ENCODE data around the gene ACOT8.
"Not testable (repeated sequence)": the region's sequence is repeated elsewhere in the genome, so short reads cannot be mapped to it uniquely, and the experiment has no call there.

Gene ACOT8

GRCh38 chr20:45823949-45824835 is 33.0 kb downstream of the ACOT8 start:
- DNase-seq, result no peak

- peak; percentile 58 for DNase-seq
Observed at GRCh38 chr20:45822857-45823256, 34.3 kb downstream of the ACOT8 start.

DNA sequence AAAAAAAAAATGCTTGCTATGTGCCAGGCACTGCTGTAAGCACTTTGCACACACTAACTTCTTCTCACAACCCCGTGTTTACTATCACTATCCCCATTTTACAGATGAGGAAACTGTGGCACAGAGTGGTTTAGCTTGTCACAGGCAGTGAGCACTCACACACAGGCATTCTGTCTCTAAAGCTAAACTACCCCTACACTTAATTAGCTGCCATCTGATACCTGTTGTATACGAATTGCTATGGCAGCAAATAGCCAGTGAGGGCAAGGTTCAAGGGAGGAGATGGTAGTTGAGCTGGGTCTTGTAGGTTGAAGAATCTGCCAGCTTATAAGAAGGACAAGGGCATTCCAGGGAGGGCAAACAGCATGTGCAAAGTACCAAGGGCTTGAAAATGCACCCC is 35.2 kb downstream of the ACOT8 start:
- no peak for DNase-seq

- no peak for DNase-seq
Observed at GRCh38 chr20:45819466-45819865, 37.7 kb downstream of the ACOT8 start.

DNA sequence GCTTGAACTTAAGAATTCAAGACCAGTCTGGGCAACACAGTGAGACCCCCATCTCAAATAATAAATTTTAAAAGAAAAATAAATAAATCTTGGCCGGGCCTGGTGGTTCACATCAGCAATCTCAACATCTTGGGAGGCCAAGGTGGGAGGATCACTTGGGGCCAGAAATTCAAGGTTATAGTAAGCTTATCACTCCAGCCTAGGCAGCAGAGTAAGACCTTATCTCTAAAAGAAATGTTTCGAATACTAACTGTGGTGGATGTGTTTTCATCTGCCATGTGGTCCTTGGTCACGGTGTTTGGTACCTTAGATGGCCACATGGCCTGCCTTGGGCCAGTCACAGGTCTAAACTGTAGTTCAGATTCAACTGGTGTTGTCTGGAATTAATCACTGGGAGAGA is 39.0 kb downstream of the ACOT8 start:
- DNase-seq, result no peak

GRCh38 chr20:45817376-45818194 is 39.6 kb downstream of the ACOT8 start:
- DNase-seq, result no peak

DNA sequence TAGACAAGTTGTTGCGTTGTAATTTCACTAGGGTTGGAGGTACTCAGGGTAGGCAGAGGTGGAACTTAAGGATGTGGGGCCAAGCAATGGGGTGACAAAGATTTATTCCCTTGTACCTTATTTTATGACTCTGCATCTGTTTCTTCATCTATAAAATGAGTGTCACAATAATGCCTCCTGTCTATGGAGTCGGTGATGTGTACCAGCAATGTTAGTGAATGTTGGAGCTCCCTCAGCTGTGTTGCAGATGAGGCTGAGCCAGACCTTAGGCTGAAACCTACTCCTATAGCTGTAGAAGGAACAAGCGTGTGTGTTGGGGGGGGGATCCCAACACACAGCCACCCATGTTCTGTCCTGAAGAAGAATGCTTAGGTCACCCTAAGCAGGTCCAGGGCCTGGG is 40.2 kb downstream of the ACOT8 start:
- no peak for DNase-seq

DNA sequence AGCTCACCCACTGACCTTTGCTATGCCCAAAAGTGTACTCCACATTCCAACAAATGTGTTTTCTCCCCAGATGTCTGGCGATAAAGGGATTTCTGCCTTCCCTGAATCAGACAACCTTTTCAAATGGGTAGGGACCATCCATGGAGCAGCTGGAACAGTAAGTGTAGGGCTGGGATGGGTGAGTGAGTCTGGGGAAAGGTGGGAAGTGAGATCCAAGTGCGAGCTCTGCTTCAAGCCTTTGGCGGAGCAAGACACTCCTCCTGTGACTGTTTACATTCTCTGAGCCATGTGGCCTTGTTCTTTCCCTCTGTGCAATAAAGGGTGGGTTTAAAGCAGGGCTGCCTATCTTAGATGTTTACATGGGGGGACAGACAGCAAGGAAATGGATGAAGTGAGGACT is 42.9 kb downstream of the ACOT8 start:
- DNase-seq, result no peak

GRCh38 chr20:45813489-45813888 is 43.7 kb downstream of the ACOT8 start:
- no peak for DNase-seq

- DNase-seq, result no peak
Observed at GRCh38 chr20:45813006-45813340, 44.2 kb downstream of the ACOT8 start.

- DNase-seq, result peak; percentile 99
Observed at GRCh38 chr20:45812157-45813005, 44.8 kb downstream of the ACOT8 start, which contains the start of gene UBE2C. Gene UBE2C (plus strand): TSS chr20:45812644. CDS start chr20:45812696, 52 bp downstream.

GRCh38 chr20:45810191-45810970 is 46.8 kb downstream of the ACOT8 start:
- DNase-seq, result no peak

GRCh38 chr20:45801851-45802250 is 55.3 kb downstream of the ACOT8 start:
- DNase-seq, result no peak

- DNase-seq, result peak; percentile 70
Observed at GRCh38 chr20:45798935-45799642, 58.1 kb downstream of the ACOT8 start.

GRCh38 chr20:45797955-45798354 is 59.2 kb downstream of the ACOT8 start:
- DNase-seq, result not testable (repeated sequence)

- DNase-seq, result not testable (repeated sequence)
Observed at GRCh38 chr20:45797510-45797909, 59.7 kb downstream of the ACOT8 start.

GRCh38 chr20:45796337-45797065 is 60.7 kb downstream of the ACOT8 start:
- no peak for DNase-seq

DNA sequence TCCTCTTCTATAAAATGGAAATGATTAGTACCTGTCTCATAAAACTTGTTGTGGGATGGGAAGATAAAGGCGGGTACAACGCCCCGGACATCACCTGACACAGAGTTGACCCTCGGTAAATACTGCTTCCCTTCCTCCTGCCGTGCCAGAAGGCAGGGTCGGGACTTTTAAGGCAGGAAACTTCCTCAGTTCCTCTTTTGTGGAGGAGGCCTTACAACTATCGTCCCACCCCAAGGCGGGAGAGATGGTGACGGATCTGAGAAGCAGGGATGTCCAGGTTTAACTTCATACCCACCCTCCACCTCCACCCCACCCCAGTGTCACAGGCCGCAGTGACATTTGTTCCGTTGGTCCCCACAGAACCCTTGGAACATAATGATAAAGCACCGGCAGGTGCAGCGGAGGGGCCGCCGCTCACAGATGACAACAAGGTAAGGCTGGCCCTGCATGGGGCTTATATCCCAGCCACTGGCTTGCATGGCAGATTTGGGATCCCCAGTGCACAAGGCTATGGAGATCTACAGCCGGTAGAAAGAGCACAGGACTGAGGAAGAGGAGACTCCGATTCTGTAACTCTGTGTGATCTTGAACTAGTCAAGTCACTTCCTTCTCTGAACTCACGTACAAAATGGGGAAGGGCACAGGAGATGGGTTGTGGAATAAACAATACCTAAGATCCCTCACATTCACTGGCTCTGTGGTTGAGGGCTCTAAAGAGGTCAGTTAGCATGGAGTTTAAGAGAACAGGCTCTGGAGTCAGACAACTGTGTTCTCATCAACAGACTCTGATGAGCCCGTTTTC is 64.7 kb downstream of the ACOT8 start:
- no peak for DNase-seq
